Measurements from ENCODE around the gene MFNG.
A peak's percentile ranks its signal among the peaks of the same experiment; 100 is the strongest.

The MFNG gene

DNA sequence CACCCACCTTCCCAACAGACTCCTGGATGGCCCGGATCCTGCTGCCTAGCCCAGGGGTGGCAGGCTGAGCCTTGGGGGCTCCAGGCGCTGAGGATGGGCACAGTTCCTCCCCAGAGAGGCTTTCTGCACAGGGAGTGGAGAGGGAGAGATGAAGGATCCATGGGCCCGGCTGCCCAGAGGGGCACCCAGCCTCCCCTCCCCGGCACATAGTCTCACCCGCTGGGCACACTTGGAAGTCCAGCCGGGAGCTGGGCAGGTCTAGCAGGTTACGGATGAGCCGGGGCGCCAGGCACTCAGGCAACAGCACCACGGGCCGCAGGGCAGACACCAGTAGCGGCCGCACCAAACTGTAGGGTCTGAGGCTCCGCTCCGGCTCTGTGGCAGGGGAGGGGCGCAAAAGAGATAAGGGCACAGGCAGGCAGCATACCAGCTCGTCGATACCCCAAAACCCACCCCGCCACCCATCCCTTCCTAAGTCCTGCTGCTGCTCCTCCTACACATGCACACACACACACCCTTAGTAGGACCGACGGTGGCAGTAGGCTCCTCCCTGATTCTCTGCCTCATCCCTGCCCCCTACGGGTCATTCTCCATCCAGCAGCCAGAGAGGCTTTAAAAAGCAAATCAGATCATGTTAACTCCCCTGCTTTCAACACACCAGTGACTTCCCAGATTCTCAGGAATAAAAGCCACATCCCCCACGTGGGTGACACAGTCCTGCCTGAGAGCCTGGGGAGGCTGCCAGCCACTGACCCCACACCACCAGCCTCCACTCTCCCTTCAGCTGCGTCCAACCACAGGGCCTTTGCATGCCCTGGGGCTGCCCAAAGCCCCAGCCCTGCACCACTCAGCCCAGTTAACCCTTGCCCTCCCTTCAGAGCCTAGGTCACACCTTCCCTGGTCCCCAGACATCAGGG, 6.5 kb upstream of the MFNG start:
- DNase-seq = peak; percentile 75 to 79

- no peak for DNase-seq
Observed at GRCh38 chr22:37491559-37492427, 5.6 kb upstream of the MFNG start.

DNA sequence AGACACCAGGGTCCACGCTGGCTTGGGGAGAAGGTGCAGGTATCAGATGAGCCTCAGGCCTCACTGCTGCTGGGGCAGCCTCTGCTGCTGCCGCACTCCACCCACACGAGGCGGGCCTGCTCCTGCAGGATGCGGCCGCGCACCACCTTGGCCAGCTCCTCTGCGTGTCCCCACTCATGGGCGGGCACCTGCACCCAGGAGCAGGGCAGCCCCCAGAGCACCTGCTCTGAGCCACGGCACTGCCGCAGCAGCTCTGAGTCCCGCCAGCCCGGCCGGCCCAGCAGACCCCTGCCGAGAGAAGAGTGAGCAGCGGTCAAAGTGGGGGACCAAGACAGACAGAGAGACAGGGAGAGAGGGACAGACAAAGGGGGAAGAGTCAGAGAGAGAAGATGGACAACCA, 4.9 kb upstream of the MFNG start:
- DNase-seq = no peak

DNA sequence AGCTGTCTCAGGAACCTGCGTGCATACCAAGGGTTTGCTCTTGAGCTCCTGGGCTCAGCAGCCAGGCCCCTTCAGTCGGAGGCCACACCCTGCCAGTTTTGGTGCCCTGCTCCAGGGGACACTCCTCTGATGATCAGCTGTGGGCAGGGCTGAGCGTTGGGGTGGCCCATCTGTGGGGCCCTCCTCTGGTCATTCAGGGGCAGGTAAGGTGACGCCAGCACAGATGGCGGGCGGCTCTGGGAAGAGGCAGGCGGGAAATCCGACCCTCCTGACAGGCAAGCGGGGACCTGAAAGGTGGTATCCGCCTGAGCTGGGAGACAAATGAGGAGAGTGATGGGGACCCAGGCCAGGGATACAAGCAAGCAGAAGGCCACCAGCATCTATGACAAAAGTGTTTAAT, 3.8 kb upstream of the MFNG start:
- no peak for DNase-seq

GRCh38 chr22:37488337-37489135, 2.4 kb upstream of the MFNG start:
- no peak for DNase-seq

- DNase-seq = no peak
Observed at GRCh38 chr22:37487571-37487970, 1.4 kb upstream of the MFNG start.

DNA sequence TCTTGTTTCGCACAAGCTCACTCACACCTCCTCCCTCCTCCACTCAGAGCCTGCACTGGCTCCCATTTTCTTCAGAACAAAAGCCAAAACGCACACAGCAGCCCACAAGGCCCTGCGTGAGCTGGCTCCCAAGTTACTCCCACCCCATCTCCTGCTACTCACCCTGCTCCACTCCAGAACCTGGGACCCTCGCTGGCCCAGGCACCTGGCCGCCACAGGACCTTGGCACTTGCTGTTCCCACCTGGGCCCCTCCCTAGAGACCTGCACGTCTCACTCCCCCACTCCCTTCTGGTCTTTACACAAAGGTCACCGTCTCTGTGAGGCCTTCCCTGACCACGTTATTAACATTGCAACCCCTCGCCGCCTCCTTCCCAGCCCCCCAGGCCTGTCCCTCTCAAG, 945 bp upstream of the MFNG start:
- DNase-seq = no peak

DNA sequence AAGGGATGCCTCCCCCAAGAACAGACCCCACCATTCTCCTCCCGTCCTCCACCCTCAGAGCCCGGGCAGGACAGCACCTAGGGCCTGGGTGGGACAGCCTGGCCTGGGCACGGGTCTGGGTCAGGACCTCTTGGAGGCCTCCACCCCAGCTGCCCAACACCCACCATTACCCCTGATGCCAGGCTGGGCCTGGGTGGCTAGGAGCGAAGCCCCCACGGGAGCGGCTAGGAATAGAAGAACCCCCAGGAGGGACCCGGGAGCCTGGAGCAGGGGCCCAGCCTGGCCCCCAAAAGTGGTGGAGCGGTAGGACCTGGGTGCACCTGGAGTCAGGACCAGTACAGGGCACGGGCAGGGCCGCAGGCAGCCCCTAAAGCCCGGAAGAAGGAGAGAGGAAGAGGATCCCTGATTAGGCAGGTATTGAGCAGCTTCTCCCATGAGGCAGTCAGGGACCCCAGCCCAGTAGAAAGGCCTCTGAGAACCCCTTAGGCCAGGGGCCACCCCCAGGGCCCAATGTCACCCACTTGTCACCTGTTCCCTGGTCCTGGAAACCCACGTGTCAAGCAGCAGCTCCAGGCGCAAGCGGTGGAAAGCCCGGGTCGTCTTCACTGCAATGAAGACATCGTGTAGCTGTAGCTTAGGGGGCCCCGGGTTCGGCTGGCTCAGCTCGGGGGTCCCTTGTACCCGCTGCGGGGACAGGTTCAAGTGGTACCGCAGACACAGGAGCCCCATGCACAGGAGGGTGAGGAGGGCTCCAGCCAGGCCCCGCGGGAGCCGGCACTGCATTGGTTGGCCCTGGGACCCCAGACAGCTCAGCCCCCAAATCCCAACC, 575 bp downstream of the MFNG start:
- peak; percentile 57 to 61 for DNase-seq

DNA sequence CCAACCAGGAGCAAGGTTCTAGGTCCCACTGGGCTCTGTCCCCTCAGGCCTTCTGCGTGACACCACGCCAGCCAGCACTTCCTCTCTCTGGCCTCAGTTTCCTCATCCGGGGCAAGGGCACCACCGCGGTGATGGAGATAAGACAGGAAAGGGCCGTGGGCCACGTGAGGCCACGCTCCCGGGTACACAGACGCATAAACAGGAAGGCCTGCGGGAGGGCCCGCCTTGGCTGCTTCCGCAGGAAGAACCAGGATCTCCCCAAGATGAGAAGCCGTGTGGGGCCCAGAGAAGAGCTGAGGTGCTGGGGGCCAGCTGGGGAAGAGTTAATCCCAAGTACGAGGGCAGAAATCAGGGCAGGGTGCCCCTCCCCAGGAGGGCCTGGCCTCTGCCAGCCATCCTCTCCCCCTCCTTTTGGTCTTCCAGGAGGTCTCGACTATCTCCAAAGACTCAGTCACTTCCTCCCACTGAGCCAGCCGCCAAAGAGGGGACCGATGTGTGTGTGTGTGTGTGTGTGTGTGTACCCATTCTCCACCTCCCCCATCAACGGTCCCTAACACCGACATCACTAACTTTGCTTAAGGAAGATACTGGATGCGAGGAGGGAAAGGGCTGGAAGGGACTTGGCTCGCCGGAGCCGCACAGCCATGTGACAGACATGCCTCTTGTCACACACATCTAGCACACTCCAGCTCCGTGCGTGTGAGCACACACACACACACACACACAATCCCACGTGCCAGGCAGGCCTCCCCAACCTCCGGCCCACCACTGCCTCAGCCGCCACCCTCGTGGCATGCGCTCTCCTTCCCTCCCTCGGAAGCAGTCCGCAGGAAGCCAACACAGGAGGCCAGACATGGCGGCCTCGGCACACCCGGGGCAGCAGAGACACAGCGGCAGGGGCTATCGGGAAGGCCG, 1.4 kb downstream of the MFNG start:
- peak; percentile 88 to 89 for DNase-seq

DNA sequence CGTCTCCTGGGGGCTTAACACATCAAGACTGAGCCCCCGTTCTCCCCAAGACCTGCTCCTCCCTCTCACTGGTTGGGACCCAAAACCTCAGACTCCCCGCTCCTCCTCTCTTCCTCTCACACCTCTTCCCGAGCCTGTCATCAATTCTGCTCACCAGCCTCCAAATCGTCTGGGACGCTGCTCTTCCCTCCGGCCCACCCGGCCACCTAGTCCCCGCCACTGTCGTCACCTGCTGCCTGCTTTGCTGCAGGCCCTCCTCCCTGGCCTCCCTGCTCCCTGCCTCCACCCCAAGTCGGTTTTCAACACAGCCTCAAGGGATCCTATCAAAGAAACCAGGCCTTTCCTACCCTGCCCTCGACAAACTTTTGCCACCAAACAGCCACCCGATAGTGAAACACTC, 3.1 kb downstream of the MFNG start:
- DNase-seq = no peak

DNA sequence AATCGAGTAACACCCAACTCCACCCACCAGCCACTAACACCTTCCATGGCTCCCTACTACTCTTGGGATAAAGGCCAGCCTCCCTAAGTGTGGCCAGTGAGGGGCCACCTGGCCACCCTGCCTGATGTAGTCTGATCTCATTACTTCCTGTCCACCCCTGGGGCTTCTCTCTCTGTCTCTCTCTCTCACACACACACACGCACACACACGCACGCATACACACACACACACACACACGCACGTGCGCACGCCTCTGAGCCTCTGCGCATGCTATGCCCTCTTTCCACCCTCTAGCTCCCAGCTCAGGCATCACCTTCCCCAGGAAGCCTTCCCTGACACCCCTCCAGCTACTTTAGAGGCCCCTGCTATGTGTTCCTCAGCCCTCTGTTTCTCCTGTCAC, 3.9 kb downstream of the MFNG start:
- no peak for DNase-seq

DNA sequence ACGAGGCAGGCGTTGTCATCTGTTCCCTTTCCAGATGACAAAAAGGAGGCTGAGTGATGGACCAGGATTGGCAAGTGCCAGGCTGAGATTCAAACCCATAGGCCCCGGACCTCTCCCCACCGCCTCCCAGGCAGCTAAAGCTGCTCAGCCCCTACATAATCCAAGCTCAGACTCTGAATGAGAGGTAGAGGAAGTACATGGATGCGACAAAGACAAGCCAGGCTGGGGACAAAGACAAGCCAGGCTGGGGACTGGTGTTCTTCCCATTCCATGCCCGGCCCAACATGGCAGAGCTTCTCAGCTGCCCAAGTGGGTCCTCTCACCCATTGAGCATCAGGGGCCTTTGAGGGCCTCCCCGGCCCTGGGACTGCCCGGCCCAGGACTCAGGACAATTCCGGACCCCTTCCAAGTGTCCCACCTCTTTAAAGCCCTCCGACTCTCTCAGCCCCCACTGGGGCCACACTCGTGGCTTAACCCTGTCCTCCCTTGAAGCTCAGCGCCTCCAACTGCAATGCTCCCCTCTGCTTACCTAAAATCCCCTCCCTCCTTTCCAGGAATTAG, 4.8 kb downstream of the MFNG start:
- DNase-seq = no peak

DNA sequence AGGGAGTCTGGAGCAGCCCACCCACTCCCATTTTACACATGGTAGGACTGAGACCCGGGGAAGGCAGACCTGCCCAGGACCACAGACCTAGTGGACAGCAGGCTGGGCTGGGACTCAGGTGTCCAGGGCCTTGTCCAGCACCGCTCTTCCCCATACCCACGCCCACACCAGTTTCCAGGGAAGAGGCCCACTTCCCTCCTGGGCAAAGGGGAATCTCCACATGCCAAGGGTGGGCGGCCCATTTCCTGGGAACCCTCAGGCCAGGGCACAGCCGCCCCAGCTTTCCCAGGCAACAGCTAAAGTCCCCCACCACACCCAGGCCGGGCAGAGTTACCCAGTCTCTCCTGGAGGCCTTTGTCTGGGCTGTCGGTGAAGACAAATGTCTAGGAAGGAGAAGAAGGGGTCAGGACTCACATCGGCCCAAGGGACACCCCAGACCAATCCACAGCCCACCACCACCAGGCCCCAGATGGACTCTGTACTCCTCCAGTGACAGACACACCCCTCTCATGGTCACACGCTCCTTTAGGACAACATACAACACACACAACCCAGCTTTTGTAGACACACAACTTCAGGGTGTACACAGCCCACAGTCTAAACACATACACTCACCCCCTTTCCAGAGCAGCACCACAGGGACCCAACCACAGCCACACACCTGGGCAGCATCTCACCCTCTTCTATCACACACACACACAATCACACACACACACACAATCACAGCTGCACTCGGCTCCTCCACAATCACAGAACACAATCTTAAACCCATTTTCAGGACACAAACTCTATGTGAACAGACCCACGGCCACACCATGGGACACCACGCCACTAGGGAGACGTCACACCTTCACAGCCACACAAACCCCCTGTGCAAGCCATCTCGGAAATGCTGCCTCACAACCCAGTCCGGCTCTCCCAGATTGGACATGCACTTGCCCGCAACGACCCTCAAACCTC, 5.5 kb downstream of the MFNG start:
- no peak for DNase-seq

DNA sequence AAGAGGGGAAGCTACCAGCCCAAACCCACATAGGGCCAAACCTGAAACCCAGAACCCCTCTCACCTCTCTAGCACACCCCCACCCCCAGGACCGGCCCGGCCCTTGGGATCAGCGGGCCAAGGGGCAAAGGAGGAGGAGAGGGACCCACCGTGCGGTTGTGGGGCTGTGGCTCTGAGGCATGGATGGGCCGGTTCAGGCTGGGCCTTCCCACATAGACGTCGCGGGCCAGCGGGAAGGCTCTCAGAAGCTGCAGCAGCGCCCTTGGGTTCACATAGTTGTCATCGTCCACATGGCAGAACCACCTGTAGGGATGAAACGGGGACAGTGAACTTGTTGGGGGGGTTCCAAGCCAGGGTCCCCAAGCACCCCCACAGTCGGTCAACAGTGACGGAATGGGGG, 7.0 kb downstream of the MFNG start:
- DNase-seq = no peak

- no peak for DNase-seq
Observed at GRCh38 chr22:37476389-37477329, 9.5 kb downstream of the MFNG start.

- no peak for DNase-seq
Observed at GRCh38 chr22:37474447-37475090, 11.6 kb downstream of the MFNG start.

DNA sequence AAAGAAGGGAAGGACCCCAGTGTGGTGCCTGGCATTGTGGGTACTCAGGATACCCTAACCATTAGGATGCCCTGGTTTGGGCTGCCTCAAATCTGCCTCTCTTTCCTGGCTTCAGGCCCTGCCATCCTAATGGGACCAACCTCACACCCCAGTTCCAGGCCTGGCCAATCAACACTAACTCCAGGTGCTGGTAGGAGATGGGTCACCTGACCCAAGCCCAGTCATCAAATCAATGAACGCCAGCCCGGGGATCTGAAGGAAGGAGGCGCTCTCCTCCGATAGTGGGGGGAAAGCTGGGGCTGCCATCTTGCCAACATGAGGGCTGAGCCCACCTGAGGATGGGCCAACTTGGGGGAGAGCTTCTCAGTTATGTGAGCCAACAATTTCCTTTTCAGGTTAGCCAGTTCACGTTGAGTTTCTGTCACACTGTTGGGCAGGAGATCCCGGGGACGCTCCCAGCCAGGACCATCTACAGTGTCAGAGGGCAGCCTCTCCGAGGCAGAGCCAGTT, 12.7 kb downstream of the MFNG start:
- no peak for DNase-seq
